NCI-H1436 treated with DMSO at 0.1 percent for 48 hours (cell line): ENCODE measurements around the gene MYG1.
A peak's percentile ranks its signal among the peaks of the same experiment; 100 is the strongest.
"Not testable (repeated sequence)": the region's sequence is repeated elsewhere in the genome, so short reads cannot be mapped to it uniquely, and the experiment has no call there.

Experiments used
- DNase-seq: peaks from one replicate; lab custom pipeline; 2025; lab: John Stamatoyannopoulos, UW

Gene MYG1

GRCh38 chr12:53287741-53288216 lies 11.7 kb upstream of the MYG1 start:
- DNase-seq: no peak

- DNase-seq: no peak
Measured at GRCh38 chr12:53288322-53288721, 11.2 kb upstream of the MYG1 start.

- DNase-seq: no peak
Measured at GRCh38 chr12:53289891-53290290, 9.6 kb upstream of the MYG1 start.

- DNase-seq: no peak
Measured at GRCh38 chr12:53290661-53291060, 8.8 kb upstream of the MYG1 start.

GRCh38 chr12:53292426-53292825 lies 7.1 kb upstream of the MYG1 start:
- no peak for DNase-seq

GRCh38 chr12:53295070-53295890 lies 4.2 kb upstream of the MYG1 start, which contains the start of gene PFDN5:
Gene PFDN5, plus strand, starts transcription at chr12:53295542. Its CDS starts 26 bp downstream, at chr12:53295568.
- peak; percentile 14 for DNase-seq

GRCh38 chr12:53295891-53296219 lies 3.6 kb upstream of the MYG1 start:
- DNase-seq: no peak

GRCh38 chr12:53297106-53297505 lies 2.4 kb upstream of the MYG1 start:
- not testable (repeated sequence) for DNase-seq

- no peak for DNase-seq
Measured at GRCh38 chr12:53298164-53298563, 1.3 kb upstream of the MYG1 start.

- no peak for DNase-seq
Measured at GRCh38 chr12:53299101-53299453, 418 bp upstream of the MYG1 start.

GRCh38 chr12:53300187-53300586 lies 692 bp downstream of the MYG1 start:
- DNase-seq: no peak

- DNase-seq: no peak
Measured at GRCh38 chr12:53302903-53303302, 3.4 kb downstream of the MYG1 start.

GRCh38 chr12:53306826-53307225 lies 7.3 kb downstream of the MYG1 start:
- no peak for DNase-seq

GRCh38 chr12:53308276-53308675 lies 8.8 kb downstream of the MYG1 start:
- no peak for DNase-seq

GRCh38 chr12:53313996-53314395 lies 14.5 kb downstream of the MYG1 start:
- DNase-seq: no peak

- no peak for DNase-seq
Measured at GRCh38 chr12:53320352-53321195, 21.1 kb downstream of the MYG1 start.

- DNase-seq: no peak
Measured at GRCh38 chr12:53324113-53324778, 24.8 kb downstream of the MYG1 start.

- peak; percentile 18 for DNase-seq
Measured at GRCh38 chr12:53324779-53325510, 25.4 kb downstream of the MYG1 start.

GRCh38 chr12:53325511-53326061 lies 26.1 kb downstream of the MYG1 start:
- DNase-seq: no peak

- DNase-seq: no peak
Measured at GRCh38 chr12:53326460-53327185, 27.1 kb downstream of the MYG1 start.
